CD4-positive, alpha-beta T cell (primary cell): ENCODE data around the gene KIAA1671. TPM values are rescaled to one million over a fixed set of nuclear protein-coding genes. Genes with fewer than 3 reads are reported as not detected.
"Not testable (repeated sequence)": the region's sequence is repeated elsewhere in the genome, so short reads cannot be mapped to it uniquely, and the experiment has no call there.

ENCODE experiments used
- ATAC-seq: fragments of 200-7000 bp; cut with Tn5 transposase; one replicate; pipeline ENCODE4 v1.10.0; 2022; ENCODE audit warnings: mild to moderate bottlenecking; ENCODE audit not compliant: poor library complexity
- CTCF ChIA-PET: fragments of 350-600 bp; sonication (Branson Sonifier 250); formaldehyde crosslinking; loops from one replicate; lab custom pipeline; 2021; ENCODE audit warnings: antibody characterized with exemption, inconsistent platforms; lab: Charles Lee
- POLR2A ChIA-PET: fragments of 350-600 bp; sonication (Branson Sonifier 250); formaldehyde crosslinking; loops from one replicate; lab custom pipeline; 2021; ENCODE audit warnings: antibody characterized with exemption, inconsistent platforms; lab: Charles Lee
- DNase-seq, 14 experiments: peaks; one replicate each; pipeline ENCODE4 v3.0.0-alpha.2; 2013 to 2020; ENCODE audit warnings: mixed read lengths in 2 of 14
- H3K27ac ChIP-seq, 2 donors: one replicate each; pipeline versions ENCODE4 v1.5.1 to v1.7.0; 2013; ENCODE audit warnings: low read length in 2 of 2, low read depth in 1 of 2, mild to moderate bottlenecking in 1 of 2
- H3K27me3 ChIP-seq, 2 experiments: 1 replicate in 1 of 2; 2 replicates in 1 of 2; pipeline versions ENCODE4 v1.6.1 to v1.7.0; 2013; ENCODE audit warnings: low read length in 2 of 2, control low read depth in 1 of 2, mild to moderate bottlenecking in 1 of 2, moderate library complexity in 1 of 2; ENCODE audit not compliant: insufficient read depth in 2 of 2, control insufficient read depth in 1 of 2
- H3K36me3 ChIP-seq: one replicate; pipeline ENCODE4 v1.6.1; 2013; ENCODE audit warnings: low read length, control low read depth; ENCODE audit not compliant: insufficient read depth
- H3K4me1 ChIP-seq: one replicate; pipeline ENCODE4 v1.6.1; 2013; ENCODE audit warnings: low read length, control low read depth; ENCODE audit not compliant: insufficient read depth
- H3K4me3 ChIP-seq: one replicate; pipeline ENCODE4 v1.5.1; 2013; ENCODE audit warnings: mild to moderate bottlenecking, low read length, moderate library complexity
- H3K9me3 ChIP-seq, 2 experiments: 1 replicate in 1 of 2; 2 replicates in 1 of 2; pipeline versions ENCODE4 v1.6.1 to v1.7.0; 2013; ENCODE audit warnings: low read length in 2 of 2, mild to moderate bottlenecking in 2 of 2, control low read depth in 1 of 2, moderate library complexity in 1 of 2; ENCODE audit not compliant: control insufficient read depth in 1 of 2, insufficient read depth in 1 of 2
- H3K27ac Mint-ChIP-seq: one replicate; pipeline ENCODE4 v1.8.0; 2020; ENCODE audit warnings: mixed read lengths
- H3K27me3 Mint-ChIP-seq: one replicate; pipeline ENCODE4 v1.8.0; 2021; ENCODE audit warnings: mixed read lengths
- H3K36me3 Mint-ChIP-seq: one replicate; pipeline ENCODE4 v1.8.0; 2021; ENCODE audit warnings: low read depth, mixed read lengths
- H3K4me1 Mint-ChIP-seq: one replicate; pipeline ENCODE4 v1.8.0; 2021; ENCODE audit warnings: low read depth, mixed read lengths
- H3K4me3 Mint-ChIP-seq: one replicate; pipeline ENCODE4 v1.8.0; 2020; ENCODE audit warnings: mild to moderate bottlenecking, mixed read lengths
- H3K9me3 Mint-ChIP-seq: one replicate; pipeline ENCODE4 v1.8.0; 2020; ENCODE audit warnings: mixed read lengths
- CTCF ChIP-seq: fragments of 200-600 bp; IDR thresholded peaks from one replicate; pipeline ENCODE4 v1.8.0; 2022; ENCODE audit warnings: antibody characterized with exemption, mild to moderate bottlenecking
- intact Hi-C, 2 experiments: fragments of 100-400 bp; cut with DNase I in 1 of 2; cut with micrococcal nuclease in 1 of 2; formaldehyde crosslinking; loops; one replicate each; pipeline versions ENCODE4 v1.15.1 to v1.9.0; 2023 to 2025; cut with DNase I, micrococcal nuclease
- total RNA-seq, 174 experiments: library from RNA in 2 of 174; stranded (reverse) in 2 of 174; gene quantifications; one replicate each; pipeline ENCODE4 v1.2.3 and lab custom pipeline; 2021 to 2026

Gene KIAA1671
- total RNA-seq, 2 experiments from 2014 or later = 2.6 to 2.9 TPM

GRCh38 chr22:25176799-25177198 is 224.3 kb downstream of the KIAA1671 start:
- no peak for TF ChIP-seq CTCF
- peaks cover 0 to 20% of the 10 kb centered on the region in 2 experiments for H3K9me3 ChIP-seq
- Mint-ChIP-seq H3K4me3 (no peak overlapping the region), H3K9me3 (no peaks in the 10 kb centered on the region), H3K27ac (no peak overlapping the region), H3K27me3 (no peaks in the 10 kb centered on the region), H3K36me3 (peaks cover 77% of the 10 kb centered on the region), H3K4me1 (no peaks in the 10 kb centered on the region)
- intact Hi-C loops = no loop called here
- ATAC-seq (no peak), DNase-seq (no peak)
- H3K36me3 ChIP-seq = no peaks in the 10 kb centered on the region
- no peak overlapping the region for H3K4me3 ChIP-seq
- ChIA-PET CTCF (no interaction called here), POLR2A (no interaction called here)
- no peaks in the 10 kb centered on the region for H3K4me1 ChIP-seq
- no peak overlapping the region for H3K27ac ChIP-seq
- no peaks in the 10 kb centered on the region for H3K27me3 ChIP-seq

GRCh38 chr22:25177226-25177625 is 224.7 kb downstream of the KIAA1671 start:
- Mint-ChIP-seq H3K36me3 (peaks cover 75% of the 10 kb centered on the region), H3K4me3 (no peak overlapping the region), H3K27me3 (no peaks in the 10 kb centered on the region), H3K4me1 (no peaks in the 10 kb centered on the region), H3K9me3 (no peaks in the 10 kb centered on the region), H3K27ac (no peak overlapping the region)
- Histone ChIP-seq H3K4me3 (no peak overlapping the region), H3K27me3 (no peaks in the 10 kb centered on the region), H3K4me1 (no peaks in the 10 kb centered on the region), H3K27ac (no peak overlapping the region), H3K36me3 (no peaks in the 10 kb centered on the region), H3K9me3 (peaks cover 0 to 20% of the 10 kb centered on the region in 2 experiments)
- DNase-seq (no peak), ATAC-seq (no peak)
- intact Hi-C loops = no loop called here
- TF ChIP-seq CTCF = no peak
- CTCF ChIA-PET = no interaction called here
- POLR2A ChIA-PET = no interaction called here

- Histone ChIP-seq H3K27me3 (no peaks in the 10 kb centered on the region), H3K36me3 (no peaks in the 10 kb centered on the region), H3K4me1 (no peaks in the 10 kb centered on the region), H3K9me3 (peaks cover 0 to 20% of the 10 kb centered on the region in 2 experiments), H3K27ac (no peak overlapping the region), H3K4me3 (no peak overlapping the region)
- ATAC-seq (no peak), DNase-seq (no peak)
- ChIA-PET CTCF (no interaction called here), POLR2A (no interaction called here)
- TF ChIP-seq CTCF = no peak
- no peaks in the 10 kb centered on the region for H3K4me1 Mint-ChIP-seq
- H3K9me3 Mint-ChIP-seq = no peaks in the 10 kb centered on the region
- peaks cover 71% of the 10 kb centered on the region for H3K36me3 Mint-ChIP-seq
- intact Hi-C loops = no loop called here
- H3K4me3 Mint-ChIP-seq = no peak overlapping the region
- no peak overlapping the region for H3K27ac Mint-ChIP-seq
- no peaks in the 10 kb centered on the region for H3K27me3 Mint-ChIP-seq
These were observed 225.4 kb downstream of the KIAA1671 start for GRCh38 chr22:25177895-25178294.

GRCh38 chr22:25178348-25178747 is 225.8 kb downstream of the KIAA1671 start:
- H3K9me3 Mint-ChIP-seq, POLR2A ChIA-PET, H3K4me1 ChIP-seq, H3K4me1 Mint-ChIP-seq, H3K27ac ChIP-seq, H3K27me3 ChIP-seq, intact Hi-C loops, H3K27me3 Mint-ChIP-seq, H3K27ac Mint-ChIP-seq, H3K36me3 ChIP-seq, CTCF ChIA-PET: not testable (repeated sequence)
- Mint-ChIP-seq H3K4me3 (peak overlapping the region; percentile 70), H3K36me3 (peaks cover 67% of the 10 kb centered on the region)
- H3K4me3 ChIP-seq = peak overlapping the region; percentile 41
- peak; percentile 46 for ATAC-seq
- H3K9me3 ChIP-seq = peaks cover 0 to 20% of the 10 kb centered on the region in 2 experiments
- peak in 2 of 14 experiments; percentile 9 to 12 for DNase-seq

GRCh38 chr22:25178869-25179631 is 226.5 kb downstream of the KIAA1671 start:
- peak; percentile 58 for ATAC-seq
- H3K36me3 Mint-ChIP-seq = peaks cover 66% of the 10 kb centered on the region
- H3K27ac Mint-ChIP-seq, DNase-seq, CTCF ChIA-PET, intact Hi-C loops, H3K27ac ChIP-seq, H3K9me3 Mint-ChIP-seq, H3K27me3 ChIP-seq, H3K27me3 Mint-ChIP-seq, H3K4me3 Mint-ChIP-seq, H3K4me1 Mint-ChIP-seq, H3K4me1 ChIP-seq, POLR2A ChIA-PET, H3K36me3 ChIP-seq: not testable (repeated sequence)
- Histone ChIP-seq H3K4me3 (peak overlapping the region; percentile 32), H3K9me3 (peaks cover 0 to 20% of the 10 kb centered on the region in 2 experiments)
